Gastroesophageal sphincter (tissue), 3 donors: ENCODE data around the gene AMBP.

Source experiments
- EP300 ChIP-seq: sonication (generic); formaldehyde crosslinking; IDR thresholded peaks from one replicate; pipeline ENCODE4 v1.6.1; 2017; ENCODE audit warnings: antibody characterized with exemption, mild to moderate bottlenecking
- POLR2AphosphoS5 ChIP-seq: sonication (generic); formaldehyde crosslinking; IDR thresholded peaks from one replicate; pipeline ENCODE4 v1.6.1; 2017; ENCODE audit warnings: antibody characterized with exemption
- TF ChIP-seq, protein P1 (sequence below), 4 experiments: fragments of 200-600 bp in 2 of 4; fragments of 450-650 bp in 2 of 4; sonication (generic) in 1 of 4; IDR thresholded peaks; one replicate each; pipeline ENCODE4 v1.5.1; 2017 to 2019; ENCODE audit warnings: antibody characterized with exemption in 4 of 4, mild to moderate bottlenecking in 2 of 4, moderate library complexity in 2 of 4

DNA sequence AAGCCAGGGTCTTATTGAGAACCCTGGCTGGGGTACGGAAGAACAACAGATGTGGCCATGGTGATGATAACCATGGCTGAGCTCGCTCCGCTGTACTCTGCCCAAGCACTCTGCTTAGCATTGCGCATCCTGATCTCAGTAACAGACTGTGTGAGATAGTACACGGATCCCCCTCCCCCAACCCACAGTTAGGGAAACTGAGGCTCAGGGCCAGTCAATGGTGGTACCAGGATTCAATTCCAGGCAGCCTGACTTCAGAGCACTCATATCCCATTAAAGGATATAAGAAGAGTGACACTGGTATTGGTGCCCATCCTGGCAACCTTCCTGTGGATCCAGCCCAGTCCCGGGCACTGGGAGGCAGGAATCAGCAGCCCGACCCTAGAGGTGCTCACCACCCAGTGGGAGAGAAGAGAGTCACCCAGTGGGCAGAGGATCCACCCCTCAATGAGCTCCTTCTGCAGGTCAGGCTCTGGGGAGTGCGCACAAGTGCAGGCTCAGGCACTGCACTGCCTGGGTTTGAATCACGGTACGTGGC lies 47.4 kb upstream of the AMBP start:
- TF ChIP-seq POLR2AphosphoS5 (no peak), EP300 (no peak)
- TF ChIP-seq, protein P1, sequence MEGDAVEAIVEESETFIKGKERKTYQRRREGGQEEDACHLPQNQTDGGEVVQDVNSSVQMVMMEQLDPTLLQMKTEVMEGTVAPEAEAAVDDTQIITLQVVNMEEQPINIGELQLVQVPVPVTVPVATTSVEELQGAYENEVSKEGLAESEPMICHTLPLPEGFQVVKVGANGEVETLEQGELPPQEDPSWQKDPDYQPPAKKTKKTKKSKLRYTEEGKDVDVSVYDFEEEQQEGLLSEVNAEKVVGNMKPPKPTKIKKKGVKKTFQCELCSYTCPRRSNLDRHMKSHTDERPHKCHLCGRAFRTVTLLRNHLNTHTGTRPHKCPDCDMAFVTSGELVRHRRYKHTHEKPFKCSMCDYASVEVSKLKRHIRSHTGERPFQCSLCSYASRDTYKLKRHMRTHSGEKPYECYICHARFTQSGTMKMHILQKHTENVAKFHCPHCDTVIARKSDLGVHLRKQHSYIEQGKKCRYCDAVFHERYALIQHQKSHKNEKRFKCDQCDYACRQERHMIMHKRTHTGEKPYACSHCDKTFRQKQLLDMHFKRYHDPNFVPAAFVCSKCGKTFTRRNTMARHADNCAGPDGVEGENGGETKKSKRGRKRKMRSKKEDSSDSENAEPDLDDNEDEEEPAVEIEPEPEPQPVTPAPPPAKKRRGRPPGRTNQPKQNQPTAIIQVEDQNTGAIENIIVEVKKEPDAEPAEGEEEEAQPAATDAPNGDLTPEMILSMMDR (IDR thresholded peaks at IDR 0.05), result no peak
